ENCODE data around the gene PPP2R5B.

- TF ChIP-seq CTCF (conservative IDR thresholded peaks at IDR 0.05 in 1 of 2, IDR thresholded peaks at IDR 0.05 in 1 of 2; ENCODE audit: extremely low read depth in 1 of 2, insufficient read depth in 1 of 2, low read depth in 1 of 2, low read length in 2 of 2) (no peak), EZH2 (IDR thresholded peaks at IDR 0.05; ENCODE audit: borderline replicate concordance, low read length) (no peak)
Observed at GRCh38 chr11:64892411-64892831, 32.1 kb upstream of the PPP2R5B start.

All from mammary epithelial cell (primary cell).